SH-SY5Y (cell line): Measurements from ENCODE around the gene LEKR1.

Source experiments
- GATA2 ChIP-seq: IDR thresholded peaks from 2 replicates; pipeline ENCODE4 v1.6.1; 2011; ENCODE audit warnings: mild to moderate bottlenecking, low read depth, low read length
- GATA3 ChIP-seq: IDR thresholded peaks from 2 replicates; pipeline ENCODE4 v1.6.1; 2011; ENCODE audit warnings: low read depth, mild to moderate bottlenecking, low read length, moderate library complexity

GRCh38 chr3:156867174-156867573, 41.0 kb downstream of the LEKR1 start:
- no peak for TF ChIP-seq GATA2
- no peak for TF ChIP-seq GATA3
